ENCODE data around the gene IDNK.

DNA sequence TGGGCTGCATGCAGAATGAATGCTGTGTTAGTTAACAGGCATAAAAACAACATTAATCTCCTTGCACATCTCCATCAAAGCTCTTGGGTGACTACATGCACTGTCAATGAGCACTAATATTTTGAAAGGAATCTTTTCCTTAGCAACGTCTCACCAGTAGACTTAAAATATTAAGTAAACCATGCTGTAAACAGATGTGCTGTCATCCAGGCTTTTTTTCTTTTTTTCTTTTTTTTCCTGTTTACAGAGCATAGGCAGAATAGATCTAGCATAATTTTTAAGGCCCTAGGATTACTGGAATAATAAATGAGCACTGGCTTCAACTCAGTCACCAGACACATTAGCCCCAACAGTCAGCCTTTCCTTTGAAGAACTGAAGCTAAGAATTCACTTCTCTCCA, 48.5 kb downstream of the IDNK start:
- TF ChIP-seq, protein P1, sequence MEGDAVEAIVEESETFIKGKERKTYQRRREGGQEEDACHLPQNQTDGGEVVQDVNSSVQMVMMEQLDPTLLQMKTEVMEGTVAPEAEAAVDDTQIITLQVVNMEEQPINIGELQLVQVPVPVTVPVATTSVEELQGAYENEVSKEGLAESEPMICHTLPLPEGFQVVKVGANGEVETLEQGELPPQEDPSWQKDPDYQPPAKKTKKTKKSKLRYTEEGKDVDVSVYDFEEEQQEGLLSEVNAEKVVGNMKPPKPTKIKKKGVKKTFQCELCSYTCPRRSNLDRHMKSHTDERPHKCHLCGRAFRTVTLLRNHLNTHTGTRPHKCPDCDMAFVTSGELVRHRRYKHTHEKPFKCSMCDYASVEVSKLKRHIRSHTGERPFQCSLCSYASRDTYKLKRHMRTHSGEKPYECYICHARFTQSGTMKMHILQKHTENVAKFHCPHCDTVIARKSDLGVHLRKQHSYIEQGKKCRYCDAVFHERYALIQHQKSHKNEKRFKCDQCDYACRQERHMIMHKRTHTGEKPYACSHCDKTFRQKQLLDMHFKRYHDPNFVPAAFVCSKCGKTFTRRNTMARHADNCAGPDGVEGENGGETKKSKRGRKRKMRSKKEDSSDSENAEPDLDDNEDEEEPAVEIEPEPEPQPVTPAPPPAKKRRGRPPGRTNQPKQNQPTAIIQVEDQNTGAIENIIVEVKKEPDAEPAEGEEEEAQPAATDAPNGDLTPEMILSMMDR (optimal IDR thresholded peaks at IDR 0.05 in 1 of 3, IDR thresholded peaks at IDR 0.05 in 1 of 3, conservative IDR thresholded peaks at IDR 0.05 in 1 of 3; ENCODE audit: extremely low read depth in 1 of 3, insufficient read depth in 2 of 3, low read length in 3 of 3) = no peak
- TF ChIP-seq EZH2 (IDR thresholded peaks at IDR 0.05; ENCODE audit: low read length) = no peak

All from keratinocyte (primary cell).